GM23338 (cell line): Measurements from ENCODE around the gene TTLL8.

Experiments
- ETS1 ChIP-seq: IDR thresholded peaks from 2 replicates; pipeline ENCODE4 v1.6.1; 2016; ENCODE audit warnings: antibody characterized with exemption
- EZH2 ChIP-seq: fragments of 200-600 bp; sonication (generic); IDR thresholded peaks from one replicate; pipeline ENCODE4 v1.8.0; 2017; ENCODE audit warnings: antibody characterized with exemption, mild to moderate bottlenecking, low read depth; ENCODE audit not compliant: unreplicated experiment
- EZH2phosphoT487 ChIP-seq: fragments of 200-600 bp; sonication (generic); IDR thresholded peaks from one replicate; pipeline ENCODE4 v1.8.1; 2018; ENCODE audit warnings: antibody characterized with exemption; ENCODE audit not compliant: unreplicated experiment
- POLR2AphosphoS5 ChIP-seq: IDR thresholded peaks from 2 replicates; pipeline ENCODE4 v1.6.1; 2016; ENCODE audit warnings: antibody characterized with exemption, low read depth
- ZNF331 ChIP-seq: fragments of 250-450 bp; sonication (Bioruptor Pico); IDR thresholded peaks from 2 replicates; pipeline ENCODE4 v1.5.0; 2020; ENCODE audit warnings: low read depth, mild to moderate bottlenecking, moderate library complexity
- TF ChIP-seq, protein P1 (sequence below), 2 experiments: fragments of 200-600 bp in 1 of 2; sonication (generic) in 1 of 2; conservative IDR thresholded peaks; 2 replicates each; pipeline versions ENCODE4 v1.5.1 to v1.6.1; 2016 to 2017; ENCODE audit warnings: antibody characterized with exemption in 2 of 2, low read depth in 2 of 2, mild to moderate bottlenecking in 2 of 2, moderate library complexity in 1 of 2
- TF ChIP-seq, protein P2 (sequence below): IDR thresholded peaks from one replicate; pipeline ENCODE4 v1.6.1; 2018; ENCODE audit warnings: antibody characterized with exemption; ENCODE audit not compliant: unreplicated experiment

DNA sequence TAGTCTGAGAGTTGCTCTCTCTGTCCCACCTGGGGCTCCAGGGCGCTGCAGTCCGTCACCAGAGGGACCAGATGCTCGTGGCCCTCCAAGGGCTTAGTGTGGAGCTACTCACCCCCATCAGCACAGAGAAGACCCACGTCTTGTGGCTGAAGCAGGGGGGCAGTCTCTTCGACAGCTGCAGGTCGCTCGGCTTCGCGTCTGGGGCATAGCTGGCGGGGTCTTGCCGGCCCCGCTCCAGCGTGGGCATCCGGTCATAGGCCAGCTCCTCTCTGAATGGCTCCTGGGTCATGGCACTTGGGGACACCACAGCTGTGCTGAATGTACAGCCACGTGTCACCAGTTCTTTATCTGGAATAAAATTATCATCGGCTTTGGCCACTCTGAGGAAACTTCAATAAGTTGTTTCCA is 26.5 kb upstream of the TTLL8 start:
- TF ChIP-seq, protein P1, sequence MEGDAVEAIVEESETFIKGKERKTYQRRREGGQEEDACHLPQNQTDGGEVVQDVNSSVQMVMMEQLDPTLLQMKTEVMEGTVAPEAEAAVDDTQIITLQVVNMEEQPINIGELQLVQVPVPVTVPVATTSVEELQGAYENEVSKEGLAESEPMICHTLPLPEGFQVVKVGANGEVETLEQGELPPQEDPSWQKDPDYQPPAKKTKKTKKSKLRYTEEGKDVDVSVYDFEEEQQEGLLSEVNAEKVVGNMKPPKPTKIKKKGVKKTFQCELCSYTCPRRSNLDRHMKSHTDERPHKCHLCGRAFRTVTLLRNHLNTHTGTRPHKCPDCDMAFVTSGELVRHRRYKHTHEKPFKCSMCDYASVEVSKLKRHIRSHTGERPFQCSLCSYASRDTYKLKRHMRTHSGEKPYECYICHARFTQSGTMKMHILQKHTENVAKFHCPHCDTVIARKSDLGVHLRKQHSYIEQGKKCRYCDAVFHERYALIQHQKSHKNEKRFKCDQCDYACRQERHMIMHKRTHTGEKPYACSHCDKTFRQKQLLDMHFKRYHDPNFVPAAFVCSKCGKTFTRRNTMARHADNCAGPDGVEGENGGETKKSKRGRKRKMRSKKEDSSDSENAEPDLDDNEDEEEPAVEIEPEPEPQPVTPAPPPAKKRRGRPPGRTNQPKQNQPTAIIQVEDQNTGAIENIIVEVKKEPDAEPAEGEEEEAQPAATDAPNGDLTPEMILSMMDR (conservative IDR thresholded peaks at IDR 0.05; ENCODE audit: low read depth in 2 of 2), result no peak
- TF ChIP-seq POLR2AphosphoS5 (no peak), ETS1 (no peak), ZNF331 (no peak), EZH2 (no peak), EZH2phosphoT487 (no peak)
- TF ChIP-seq, protein P2, sequence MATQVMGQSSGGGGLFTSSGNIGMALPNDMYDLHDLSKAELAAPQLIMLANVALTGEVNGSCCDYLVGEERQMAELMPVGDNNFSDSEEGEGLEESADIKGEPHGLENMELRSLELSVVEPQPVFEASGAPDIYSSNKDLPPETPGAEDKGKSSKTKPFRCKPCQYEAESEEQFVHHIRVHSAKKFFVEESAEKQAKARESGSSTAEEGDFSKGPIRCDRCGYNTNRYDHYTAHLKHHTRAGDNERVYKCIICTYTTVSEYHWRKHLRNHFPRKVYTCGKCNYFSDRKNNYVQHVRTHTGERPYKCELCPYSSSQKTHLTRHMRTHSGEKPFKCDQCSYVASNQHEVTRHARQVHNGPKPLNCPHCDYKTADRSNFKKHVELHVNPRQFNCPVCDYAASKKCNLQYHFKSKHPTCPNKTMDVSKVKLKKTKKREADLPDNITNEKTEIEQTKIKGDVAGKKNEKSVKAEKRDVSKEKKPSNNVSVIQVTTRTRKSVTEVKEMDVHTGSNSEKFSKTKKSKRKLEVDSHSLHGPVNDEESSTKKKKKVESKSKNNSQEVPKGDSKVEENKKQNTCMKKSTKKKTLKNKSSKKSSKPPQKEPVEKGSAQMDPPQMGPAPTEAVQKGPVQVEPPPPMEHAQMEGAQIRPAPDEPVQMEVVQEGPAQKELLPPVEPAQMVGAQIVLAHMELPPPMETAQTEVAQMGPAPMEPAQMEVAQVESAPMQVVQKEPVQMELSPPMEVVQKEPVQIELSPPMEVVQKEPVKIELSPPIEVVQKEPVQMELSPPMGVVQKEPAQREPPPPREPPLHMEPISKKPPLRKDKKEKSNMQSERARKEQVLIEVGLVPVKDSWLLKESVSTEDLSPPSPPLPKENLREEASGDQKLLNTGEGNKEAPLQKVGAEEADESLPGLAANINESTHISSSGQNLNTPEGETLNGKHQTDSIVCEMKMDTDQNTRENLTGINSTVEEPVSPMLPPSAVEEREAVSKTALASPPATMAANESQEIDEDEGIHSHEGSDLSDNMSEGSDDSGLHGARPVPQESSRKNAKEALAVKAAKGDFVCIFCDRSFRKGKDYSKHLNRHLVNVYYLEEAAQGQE, result no peak
